Hematopoietic multipotent progenitor cell (in vitro differentiated cells): ENCODE data around the gene GNB1. TPM values are rescaled to one million over a fixed set of nuclear protein-coding genes. Genes with fewer than 3 reads are reported as not detected.
A peak's percentile ranks its signal among the peaks of the same experiment; 100 is the strongest.

Experiments used
- DNase-seq, 3 donors: peaks; one replicate each; pipeline ENCODE4 v3.0.0-alpha.2; 2011 to 2015; ENCODE audit warnings: low read depth in 2 of 3, low spot score in 2 of 3
- total RNA-seq: library from RNA; depleted of rRNA; stranded (reverse); fragments of >200 nt; gene quantifications from one replicate; pipeline ENCODE4 v1.2.3, GENCODE V29; 2012

Gene GNB1
- total RNA-seq, 1 donor, result 106 TPM

DNA sequence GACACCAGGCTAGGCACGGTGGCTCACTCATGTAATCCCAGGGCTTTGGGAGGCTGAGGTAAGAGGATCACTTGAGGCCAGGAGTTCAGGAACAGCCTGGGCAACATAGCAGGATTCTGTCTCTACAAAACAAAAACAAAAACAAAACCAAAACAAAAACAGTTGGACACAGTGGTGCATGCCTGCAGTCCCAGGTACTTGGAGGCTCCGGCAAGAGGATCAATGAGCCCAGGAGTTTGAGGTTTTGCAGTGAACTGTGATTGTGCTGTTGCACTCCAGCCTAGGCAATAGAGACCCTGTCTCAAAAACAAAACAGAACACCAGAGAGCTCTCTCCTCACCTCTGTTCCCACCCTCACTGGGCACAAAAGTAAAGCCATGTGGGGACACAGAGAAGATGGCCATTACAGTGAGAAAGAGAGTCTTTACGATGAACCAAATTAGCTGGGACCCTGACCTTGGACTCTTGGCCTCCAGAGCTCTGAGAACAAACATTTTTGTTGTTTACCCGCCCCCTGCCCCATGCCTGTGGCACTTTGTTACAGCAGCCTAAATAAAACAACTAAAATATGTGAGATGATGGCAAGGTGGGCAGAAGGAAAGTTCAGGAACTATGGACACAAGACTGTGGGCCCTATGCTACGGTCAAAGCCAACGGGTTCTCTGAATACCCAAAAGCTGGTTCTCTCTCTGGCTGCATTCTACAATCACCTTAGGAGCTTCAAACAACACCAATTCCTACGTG is 122.5 kb downstream of the GNB1 start:
- DNase-seq, result no peak

DNA sequence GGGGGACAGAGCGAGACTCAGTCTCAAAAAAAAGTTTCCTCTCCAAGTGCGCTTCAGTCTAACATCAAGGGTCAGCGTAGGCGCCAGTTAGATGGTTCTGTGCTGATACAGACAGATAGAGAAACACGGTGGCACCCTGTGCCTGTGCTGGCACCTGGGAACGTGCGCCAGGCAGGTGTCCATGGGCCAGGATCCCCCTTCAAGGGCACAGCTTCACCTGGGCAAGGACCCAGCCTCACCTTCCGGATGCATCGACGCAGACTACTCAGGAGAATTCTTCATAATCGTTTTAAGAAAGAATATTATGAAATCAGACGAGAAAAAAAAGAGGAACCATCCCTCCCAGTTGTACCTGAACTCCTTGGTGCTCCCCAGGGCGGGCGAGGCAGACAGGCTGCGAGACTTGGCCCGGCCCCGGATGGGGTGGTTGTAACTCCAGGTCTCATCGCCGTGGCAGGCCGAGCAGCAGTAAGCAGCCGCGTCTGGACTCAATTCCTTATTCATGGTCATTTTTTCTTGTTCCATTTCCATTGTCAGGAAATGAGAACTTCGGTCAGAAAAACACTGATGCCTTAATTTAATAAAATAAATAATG is 125.9 kb downstream of the GNB1 start:
- DNase-seq, result no peak

DNA sequence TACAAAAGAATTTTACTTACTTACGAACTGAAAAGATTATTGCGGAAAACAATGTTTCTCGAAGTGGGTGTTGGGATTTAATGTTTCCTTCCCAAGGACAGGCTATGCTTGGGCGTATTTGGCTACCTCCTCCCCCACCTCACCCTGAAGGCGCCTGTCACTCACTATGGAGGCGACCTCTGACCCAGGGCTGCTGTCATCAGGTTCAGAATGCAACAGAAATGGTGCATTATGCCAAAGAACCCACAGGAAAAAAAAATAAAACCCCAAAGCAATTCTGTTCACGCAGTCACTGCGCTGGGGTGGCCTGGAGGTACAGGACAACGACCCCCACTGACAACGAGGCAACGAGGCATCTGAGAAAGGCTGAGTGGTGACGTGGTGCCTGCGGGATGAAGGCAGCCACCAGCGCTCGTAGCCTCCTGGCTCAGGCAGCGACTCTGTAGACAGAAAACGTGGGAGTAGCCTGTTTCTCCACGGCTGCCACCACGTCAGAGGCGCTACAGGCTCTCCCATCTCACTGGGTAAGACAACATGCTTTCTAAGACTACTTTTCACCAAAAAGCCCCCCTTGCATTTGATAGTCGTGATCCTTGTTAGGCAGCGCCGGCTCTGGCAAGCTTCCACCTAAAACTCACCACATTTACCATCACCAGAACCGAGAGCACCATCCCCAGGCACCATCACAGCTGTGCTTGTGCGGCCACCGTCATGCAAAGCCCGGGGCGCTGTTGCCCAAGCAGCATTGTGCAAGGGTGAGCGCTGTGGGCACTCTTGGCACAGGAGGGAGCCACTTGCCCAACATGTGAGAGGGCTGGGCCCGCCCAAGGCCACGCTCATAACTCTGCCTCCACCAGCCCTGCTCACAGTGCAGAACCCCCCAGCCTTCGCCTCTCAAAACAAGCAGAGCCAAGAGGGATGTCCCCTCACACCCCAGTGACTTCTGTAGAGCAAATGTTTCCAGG is 126.9 kb downstream of the GNB1 start:
- DNase-seq, result peak in 1 of 3 donors; percentile 29

DNA sequence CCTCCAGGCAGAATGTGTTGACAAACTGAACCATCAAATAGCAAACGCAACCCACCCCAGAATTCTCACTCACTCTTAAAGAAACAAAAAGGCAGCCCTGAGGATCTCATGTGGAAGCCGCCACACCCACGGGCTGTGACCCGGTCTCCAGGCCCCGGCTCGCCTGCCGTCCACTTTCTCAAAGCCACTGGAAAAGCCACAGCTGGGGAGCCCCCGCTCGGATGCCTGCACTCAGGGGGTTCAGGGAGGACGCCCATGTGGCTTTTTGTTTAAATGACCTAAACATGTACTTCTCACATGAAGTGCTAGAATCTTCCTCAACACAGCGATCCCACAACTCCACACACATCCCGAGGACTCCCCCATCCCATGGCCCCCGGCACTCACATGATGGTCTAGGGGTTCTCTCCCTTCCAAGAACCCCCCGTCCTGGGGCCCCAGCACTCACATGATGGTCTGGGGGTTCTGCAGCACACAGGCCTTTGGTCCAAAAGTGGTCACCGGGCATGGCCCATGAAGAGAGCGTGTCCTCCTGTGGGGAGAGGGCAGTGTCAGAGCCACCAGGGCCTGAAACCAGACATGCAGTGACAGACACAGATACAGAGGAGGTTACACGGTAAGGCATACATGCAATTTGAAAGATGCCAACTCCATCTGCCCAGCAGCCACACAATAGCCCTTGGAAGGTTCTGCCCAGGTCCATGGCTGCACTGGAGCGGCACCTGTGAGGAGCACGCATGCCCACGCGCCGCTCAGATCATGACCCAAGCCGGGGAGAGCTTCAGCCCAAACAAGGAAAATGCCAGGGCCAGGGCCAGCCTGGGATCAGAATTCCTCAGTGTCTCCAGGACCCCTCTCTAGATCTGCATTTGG is 129.1 kb downstream of the GNB1 start:
- DNase-seq, result no peak

DNA sequence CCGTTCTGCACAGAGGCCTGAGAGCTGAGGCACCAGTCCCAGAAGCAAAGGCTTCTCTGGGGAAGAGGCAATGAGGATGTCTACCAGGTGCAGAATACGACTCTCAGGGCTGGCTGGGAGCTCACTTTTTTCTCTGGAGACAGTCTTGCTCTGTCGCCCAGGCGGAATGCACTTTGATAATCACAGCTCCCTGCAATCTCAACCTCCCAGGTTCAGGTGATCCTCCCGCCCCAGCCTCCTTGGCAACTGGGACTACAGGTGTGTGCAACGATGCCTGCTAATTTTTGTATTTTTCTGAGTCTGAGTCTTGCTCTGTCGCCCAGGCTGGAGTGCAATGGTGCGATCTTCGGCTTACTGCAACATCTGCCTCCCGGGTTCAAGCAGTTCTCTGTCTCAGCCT is 130.2 kb downstream of the GNB1 start:
- no peak for DNase-seq

DNA sequence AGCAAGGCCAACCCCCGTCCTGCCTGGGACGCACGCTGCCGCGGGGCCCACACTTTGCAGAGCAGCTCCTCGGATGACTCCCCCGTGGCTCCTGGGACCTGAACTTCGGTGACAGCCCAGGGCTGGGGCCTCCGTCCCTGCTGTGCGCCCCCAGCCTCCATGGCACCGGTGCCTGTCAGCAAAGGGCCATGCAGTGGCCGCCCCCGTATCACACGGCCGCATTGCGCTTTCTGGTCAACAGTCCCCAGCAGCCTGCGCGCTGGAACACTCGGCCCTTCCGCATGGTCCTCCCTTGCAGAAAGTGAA is 130.6 kb downstream of the GNB1 start:
- no peak for DNase-seq

DNA sequence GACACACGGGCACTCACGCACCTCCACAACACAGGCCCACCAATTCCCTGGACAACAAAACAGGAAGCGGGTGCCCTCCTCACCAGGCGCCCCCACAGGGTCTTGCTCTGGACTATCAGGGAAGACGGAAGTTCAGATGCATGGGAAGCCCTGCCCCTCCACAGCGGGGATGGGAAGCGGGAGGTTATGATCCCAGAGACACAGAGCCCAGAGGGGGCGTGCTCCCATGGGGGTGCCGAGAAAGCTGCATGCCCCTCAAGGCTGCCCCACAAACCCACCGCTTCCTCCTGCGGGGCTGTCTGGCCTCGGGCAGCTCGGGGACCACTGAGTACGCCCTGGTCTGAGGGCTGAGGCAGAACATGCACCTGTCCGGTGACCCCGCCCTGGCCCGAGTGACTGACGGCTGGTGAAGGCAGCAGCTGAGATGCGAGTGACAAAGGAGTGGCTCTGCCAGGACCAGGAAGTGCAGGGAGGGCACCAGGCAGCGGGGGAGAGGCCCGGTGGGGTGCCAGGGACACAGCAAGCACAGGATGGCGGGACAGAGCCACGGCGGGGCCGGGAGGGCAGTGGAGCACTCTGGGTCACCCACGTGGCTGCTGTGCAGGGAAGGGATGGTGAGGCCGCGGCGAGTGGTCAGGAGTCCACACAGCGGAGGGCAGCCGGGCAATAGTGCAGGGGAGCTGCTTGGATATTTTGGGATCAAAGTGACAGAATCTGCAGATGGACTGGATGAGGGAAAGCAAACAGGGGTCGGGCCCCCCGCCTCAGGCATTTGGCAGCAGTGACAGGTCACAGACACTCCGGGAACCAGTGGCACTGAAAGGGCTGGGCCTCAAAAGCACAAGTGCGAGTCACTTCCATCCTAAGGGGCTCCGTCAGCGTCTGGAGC is 131.2 kb downstream of the GNB1 start:
- no peak for DNase-seq

DNA sequence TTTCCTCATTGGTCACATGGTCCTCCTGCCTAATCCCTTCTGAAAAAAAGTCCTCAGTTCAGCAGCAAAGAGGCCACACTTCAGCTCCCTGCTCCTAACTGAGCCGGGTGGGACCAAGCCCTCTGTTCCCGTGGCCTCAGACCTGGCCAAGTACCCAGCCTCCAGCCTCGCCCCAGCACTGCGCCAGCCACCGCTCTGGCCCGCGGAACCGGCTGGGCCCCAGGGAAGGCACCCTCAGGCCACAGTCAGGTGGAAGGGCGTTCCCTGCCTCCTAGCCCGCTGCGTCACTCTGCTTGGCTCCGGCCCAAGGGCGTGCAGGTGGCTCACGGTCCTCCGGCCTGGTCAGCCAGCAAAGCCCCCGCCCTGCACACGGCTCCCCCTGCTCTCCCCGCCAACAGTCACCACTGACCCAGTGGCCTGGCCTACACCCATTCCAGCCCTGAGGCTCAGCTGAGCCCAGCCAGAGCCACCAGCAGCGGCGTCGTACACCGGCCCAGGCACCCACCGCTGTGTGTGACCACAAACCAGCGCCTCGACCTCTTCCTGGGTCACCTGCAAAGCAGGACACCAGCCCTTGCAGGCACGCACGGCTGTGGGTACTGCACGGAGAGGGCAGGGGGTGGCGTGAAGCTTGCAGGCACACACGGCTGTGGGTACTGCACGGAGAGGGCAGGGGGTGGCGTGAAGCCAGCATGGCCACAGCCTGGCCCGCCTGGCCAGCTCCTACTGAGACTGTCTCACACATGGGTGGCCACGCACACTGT is 132.0 kb downstream of the GNB1 start:
- DNase-seq, result no peak

DNA sequence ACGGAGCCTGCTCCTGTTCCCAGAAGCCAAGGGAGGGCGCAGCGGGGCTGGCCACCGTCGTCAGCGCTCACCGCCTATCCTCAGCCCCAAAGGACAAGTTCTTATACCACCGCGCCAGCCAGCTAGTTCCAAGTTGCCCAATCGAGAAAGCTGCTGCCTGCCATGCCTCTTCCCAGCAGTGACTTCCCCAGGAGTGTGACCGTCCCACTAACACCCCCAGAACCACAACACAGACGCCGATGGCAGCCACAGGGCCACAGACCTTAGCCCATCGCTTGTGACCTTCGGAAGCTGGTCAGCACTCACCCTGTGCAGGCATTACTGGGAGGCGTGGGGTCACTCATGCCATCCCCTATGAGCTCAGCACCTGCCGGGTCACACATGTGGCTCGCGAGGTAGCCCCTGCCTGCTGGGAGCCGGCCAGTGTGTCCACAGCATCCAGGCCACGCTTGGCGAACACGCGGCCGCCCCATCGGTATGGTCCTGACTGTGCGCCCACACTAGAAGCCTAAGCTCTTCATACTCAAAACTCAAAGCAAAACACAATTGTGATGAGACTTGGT is 132.7 kb downstream of the GNB1 start:
- DNase-seq, result no peak

DNA sequence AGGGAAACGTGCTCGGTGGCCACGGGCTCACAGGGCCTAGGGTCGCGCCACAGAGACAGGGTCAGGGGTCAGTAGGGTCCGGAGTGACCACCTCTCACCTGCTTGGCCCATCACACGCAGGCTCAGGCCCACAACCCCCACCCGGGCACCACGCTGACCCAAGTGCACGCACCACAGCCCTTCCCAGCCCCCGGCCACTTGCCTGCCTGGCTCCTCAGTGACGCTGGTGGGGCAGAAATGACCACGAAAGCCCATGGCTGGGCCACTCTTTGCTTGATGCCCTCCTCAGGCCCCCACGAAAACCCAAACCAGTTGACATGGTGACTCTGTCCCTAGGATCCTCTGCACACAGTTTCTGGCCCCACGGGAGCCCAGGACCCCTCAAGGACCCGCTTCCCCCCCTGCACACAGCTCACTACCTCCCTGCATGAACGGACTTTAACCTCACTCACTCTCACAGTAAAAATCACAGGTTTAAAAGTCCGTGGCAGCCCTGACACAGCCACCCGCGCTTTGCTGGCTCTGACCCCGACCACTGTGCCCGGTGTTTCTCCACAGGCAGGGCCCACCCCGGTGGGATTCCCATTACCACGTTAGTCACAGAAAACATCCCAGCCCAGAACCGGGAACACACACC is 133.3 kb downstream of the GNB1 start:
- DNase-seq, result no peak

DNA sequence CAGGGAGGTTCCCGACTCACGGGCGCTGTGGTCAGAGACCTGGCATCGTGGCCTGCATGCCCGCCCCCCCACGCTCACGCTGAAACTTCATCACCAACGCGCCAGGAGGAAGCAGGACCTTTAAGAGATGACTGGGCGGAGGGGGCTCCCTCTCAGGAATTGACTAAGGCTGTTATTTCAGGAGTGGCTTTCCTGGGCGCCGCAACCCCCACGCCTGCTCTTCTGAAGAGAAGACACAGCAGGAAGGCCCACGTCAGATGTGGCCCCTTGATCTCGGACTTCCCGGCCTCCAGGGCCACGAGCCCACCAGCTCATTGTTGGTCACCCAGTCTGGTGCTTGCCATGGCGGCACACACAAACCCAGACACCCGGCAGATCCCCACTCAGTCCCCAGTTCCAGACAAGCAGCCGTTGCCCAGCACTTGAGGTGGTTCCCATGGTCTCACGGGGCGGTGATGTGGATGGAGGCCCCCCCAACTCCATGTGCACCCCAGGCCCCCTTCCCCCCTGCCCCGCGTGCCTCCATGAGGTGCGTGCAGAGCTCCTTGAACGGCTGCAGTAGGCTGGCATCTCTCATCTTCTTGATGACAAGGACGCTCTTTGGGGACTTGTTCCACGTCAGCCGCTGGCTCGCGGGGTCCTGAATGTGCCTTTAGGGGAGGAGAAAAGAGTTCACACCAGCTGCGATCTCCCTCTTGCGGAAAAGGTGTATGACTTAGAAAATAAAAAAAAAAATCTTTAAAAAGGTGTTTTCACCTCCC is 134.0 kb downstream of the GNB1 start:
- DNase-seq, result no peak

DNA sequence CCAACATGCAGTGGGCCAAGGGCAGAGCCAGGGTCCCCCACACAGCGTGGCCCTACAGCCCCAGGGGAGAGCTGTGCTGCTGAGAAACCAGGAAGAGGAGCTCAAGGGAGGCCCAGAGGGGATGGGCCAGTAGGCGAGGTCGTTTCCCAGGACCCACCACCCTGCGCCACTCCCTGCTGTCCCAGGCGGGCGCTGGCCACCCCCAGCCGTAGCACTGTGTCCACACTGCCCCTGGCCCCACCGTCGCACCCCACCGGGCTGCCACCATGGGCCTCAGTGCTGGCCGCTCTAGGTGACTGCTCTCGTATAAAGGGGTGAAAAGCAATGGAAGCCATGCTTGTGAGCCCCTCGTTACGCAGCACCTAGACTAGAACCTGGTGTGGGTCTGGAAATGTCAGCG is 135.0 kb downstream of the GNB1 start:
- DNase-seq, result no peak

DNA sequence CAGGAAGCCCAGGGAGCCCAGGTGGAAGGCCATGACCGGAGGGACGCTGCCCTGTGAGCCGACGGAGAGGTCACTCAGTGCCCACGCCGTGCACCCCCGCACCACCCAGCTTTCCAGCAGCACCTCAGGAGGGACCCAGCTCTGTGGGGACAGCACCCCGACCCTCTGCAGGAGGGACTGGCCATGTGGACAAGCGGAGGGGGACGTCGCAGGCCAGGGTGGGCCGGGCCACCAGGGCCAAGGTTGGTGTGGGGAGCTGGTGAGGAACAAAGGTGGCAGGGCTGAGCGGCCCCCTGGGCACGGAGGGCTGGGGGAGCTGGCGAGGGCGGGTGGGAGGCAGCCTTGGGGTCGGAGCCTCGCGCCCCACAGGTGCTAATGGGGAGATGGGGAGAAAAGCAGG is 135.5 kb downstream of the GNB1 start:
- DNase-seq, result no peak

DNA sequence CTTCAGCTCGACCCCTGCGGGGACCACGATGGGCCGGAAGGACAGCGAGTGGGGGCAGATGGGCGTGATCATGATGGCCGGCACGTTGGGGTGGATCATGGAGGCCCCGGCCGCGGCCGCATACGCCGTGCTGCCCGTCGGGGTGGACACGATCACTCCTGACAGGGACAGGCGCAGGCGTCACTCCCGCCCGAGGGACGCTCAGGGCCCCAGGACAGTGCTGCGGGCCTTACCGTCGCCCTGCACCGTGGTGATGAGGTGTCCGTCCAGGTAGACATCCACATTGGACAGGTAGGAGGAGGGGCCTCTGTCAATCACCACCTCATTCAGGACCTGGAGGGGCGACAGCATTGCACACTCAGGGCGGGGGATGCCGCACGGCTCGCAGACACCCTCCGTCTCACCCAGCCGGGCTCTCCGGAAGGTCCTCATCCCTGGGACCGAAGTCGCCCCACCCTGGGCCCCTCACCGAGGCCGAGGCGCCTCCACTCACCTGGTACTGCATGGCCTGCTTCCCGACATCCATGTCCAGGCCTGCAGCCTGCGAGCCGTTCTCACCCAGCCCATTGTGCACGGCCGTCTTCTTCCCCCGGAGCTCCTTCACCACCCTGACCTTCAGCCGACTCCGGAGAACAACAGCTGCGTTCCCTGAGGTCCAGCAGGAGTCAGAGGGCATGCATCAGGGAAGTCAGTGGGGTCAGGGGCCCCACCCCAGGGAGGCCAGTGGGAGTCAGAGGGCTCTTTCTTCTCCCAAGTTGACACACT is 136.7 kb downstream of the GNB1 start:
- DNase-seq, result no peak

DNA sequence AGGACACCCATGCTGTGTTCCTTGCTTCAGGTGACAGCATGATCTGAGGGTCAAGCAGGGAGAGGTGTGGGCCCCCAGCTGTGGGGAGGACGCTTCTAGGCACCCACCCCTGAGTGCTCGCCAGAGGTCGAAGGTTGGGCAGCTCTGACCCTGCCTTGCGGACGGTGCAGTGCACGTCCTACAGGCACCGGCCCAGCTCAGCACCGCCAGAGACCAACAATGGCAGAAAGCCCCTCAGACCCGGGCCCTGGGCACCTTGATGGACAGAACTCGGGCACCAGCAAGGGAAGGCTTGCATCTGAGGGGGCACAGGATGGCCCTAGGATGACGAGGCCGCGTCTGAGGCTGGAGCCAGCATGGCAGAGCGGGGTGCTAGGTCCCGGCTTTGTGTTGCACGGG is 137.3 kb downstream of the GNB1 start:
- no peak for DNase-seq
